ENCODE measurements around the gene AMD1.

Gene AMD1

GRCh38 chr6:110876170-110876773, 1.7 kb downstream of the AMD1 start:
- CTCF ChIA-PET = interaction anchor here (0.8 to 4.9 kb wide), 6 partner anchors 9 to 837 kb away, joined by 3 to 45 read pairs (median 4); no protein-coding TSS in a partner anchor
- TF ChIP-seq CTCF (IDR thresholded peaks at IDR 0.05; ENCODE audit: control extremely low read depth, extremely low read depth, low read depth, missing control alignments) = no peak
- peak; percentile 66 for DNase-seq (ENCODE audit: extremely low spot score)
- POLR2A ChIA-PET = interaction anchor here (0.5 to 5.2 kb wide), 13 partner anchors 9 to 1084 kb away, joined by 3 to 123 read pairs (median 6); partner anchors contain the start of genes CDK19 and GTF3C6

- POLR2A ChIA-PET = interaction anchor here (0.6 to 5.2 kb wide), 10 partner anchors 9 to 350 kb away, joined by 3 to 123 read pairs (median 9); partner anchors contain the start of genes CDK19 and GTF3C6
- TF ChIP-seq CTCF (IDR thresholded peaks at IDR 0.05; ENCODE audit: control extremely low read depth, extremely low read depth, low read depth, missing control alignments) = no peak
- DNase-seq (ENCODE audit: extremely low spot score) = no peak
Measured at GRCh38 chr6:110876806-110877564, 2.4 kb downstream of the AMD1 start.

GRCh38 chr6:110877569-110877968, 3.0 kb downstream of the AMD1 start:
- CTCF ChIA-PET = interaction anchor here (1.2 to 4.9 kb wide), 8 partner anchors 11 to 838 kb away, joined by 3 to 45 read pairs (median 6); no protein-coding TSS in a partner anchor

More at GRCh38 chr6:110876806-110877564, 2.4 kb downstream of the AMD1 start:
- CTCF ChIA-PET = interaction anchor here (0.8 to 4.9 kb wide), 8 partner anchors 10 to 837 kb away, joined by 3 to 45 read pairs (median 4); no protein-coding TSS in a partner anchor

GRCh38 chr6:110878751-110879522, 4.4 kb downstream of the AMD1 start:
- TF ChIP-seq CTCF (IDR thresholded peaks at IDR 0.05; ENCODE audit: control extremely low read depth, extremely low read depth, low read depth, missing control alignments) = peak; percentile 48
- CTCF ChIA-PET = interaction anchor here (0.8 to 4.9 kb wide), 17 partner anchors 10 to 352 kb away, joined by 3 to 45 read pairs (median 4); no protein-coding TSS in a partner anchor
- DNase-seq (ENCODE audit: extremely low spot score) = no peak
- POLR2A ChIA-PET = interaction anchor here (0.7 to 2.0 kb wide), 3 partner anchors 51 to 197 kb away, joined by 3 to 15 read pairs (median 6); partner anchors contain the start of gene CDK19

More at GRCh38 chr6:110877569-110877968, 3.0 kb downstream of the AMD1 start:
- TF ChIP-seq CTCF (IDR thresholded peaks at IDR 0.05; ENCODE audit: control extremely low read depth, extremely low read depth, low read depth, missing control alignments) = no peak
- DNase-seq (ENCODE audit: extremely low spot score) = no peak
- POLR2A ChIA-PET = interaction anchor here (0.6 to 5.2 kb wide), 2 partner anchors 62 to 94 kb away, joined by 4 to 123 read pairs; partner anchors contain the start of gene CDK19

- ChIA-PET CTCF (interaction anchor here (1.0 to 4.9 kb wide), 2 partner anchors 8 to 416 kb away, joined by 3 to 45 read pairs; no protein-coding TSS in a partner anchor), POLR2A (no interaction called here)
- TF ChIP-seq CTCF (IDR thresholded peaks at IDR 0.05; ENCODE audit: control extremely low read depth, extremely low read depth, low read depth, missing control alignments) = no peak
- no peak for DNase-seq (ENCODE audit: extremely low spot score)
Measured at GRCh38 chr6:110880651-110881050, 6.1 kb downstream of the AMD1 start.

Measured in GM10248 (cell line).